Measurements from ENCODE around the gene PFDN6. TPM values are rescaled to one million over a fixed set of nuclear protein-coding genes. Genes with fewer than 3 reads are reported as not detected.
A peak's percentile ranks its signal among the peaks of the same experiment; 100 is the strongest.

The PFDN6 gene
- polyA plus RNA-seq, 3 donors from 2014 or later = 25.7 to 55.6 (median 49.2) TPM

- no peak for DNase-seq
- H3K9me3 Mint-ChIP-seq = no peaks in the 10 kb centered on the region
- H3K36me3 Mint-ChIP-seq = peaks cover 4 to 33% (median 18%) of the 10 kb centered on the region in 3 donors
Observed at GRCh38 chr6:33319939-33320314, 30.5 kb downstream of the PFDN6 start.

DNA sequence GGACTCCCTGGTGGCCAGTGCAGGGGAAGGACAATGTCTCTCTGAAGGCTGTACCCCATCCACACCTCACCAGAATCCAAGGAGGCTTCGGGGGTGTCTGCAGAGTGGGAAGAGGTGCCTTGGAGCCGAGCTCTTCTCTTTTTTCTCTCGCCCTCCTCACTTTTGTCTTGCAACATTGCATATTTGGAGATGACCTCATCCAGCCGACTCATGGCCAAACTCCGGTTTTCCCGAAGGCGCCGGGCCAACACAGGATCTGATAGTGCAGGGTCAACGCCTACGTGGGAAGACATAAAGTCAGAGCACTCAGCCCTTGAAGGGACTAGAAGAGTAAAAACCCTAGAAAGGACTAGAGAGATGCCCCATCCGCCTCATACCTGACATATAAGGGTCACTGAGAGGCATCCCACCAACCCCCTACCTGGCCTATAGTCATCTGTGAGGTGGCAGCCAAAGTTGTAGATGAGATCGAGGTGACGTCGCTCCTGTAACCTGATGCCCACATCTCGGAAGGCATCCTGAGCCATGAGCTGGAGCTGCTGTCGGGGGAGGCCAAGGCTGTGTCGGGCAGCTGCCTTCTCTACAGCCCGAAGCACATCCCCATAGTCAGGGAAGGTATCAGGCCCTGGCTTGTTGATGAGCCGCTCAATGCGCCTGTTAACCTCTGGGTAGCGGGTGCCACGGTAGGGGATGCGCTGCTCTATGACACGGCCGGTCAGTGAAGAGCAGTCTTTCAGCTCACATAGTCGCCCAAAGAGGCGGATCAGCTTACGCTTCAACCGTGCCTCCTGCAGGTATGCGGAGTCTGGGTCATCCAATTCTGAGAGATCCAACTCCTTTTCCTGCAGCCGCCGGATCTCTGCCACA is 31.1 kb downstream of the PFDN6 start:
- H3K27ac Mint-ChIP-seq = peak overlapping the region; percentile 75 to 99 (median 89)
- H3K36me3 Mint-ChIP-seq = peaks cover 4 to 33% (median 18%) of the 10 kb centered on the region in 3 donors
- DNase-seq = no peak
- no peaks in the 10 kb centered on the region for H3K9me3 Mint-ChIP-seq
- H3K4me1 Mint-ChIP-seq = peaks cover 79 to 85% of the 10 kb centered on the region in 2 donors
- peak overlapping the region; percentile 64 to 98 (median 97) for H3K4me3 Mint-ChIP-seq
- H3K27me3 Mint-ChIP-seq (ENCODE audit: low read depth in 3 of 3) = peaks cover 7 to 22% (median 10%) of the 10 kb centered on the region in 3 donors

More at GRCh38 chr6:33319939-33320314, 30.5 kb downstream of the PFDN6 start:
- Mint-ChIP-seq H3K4me1 (peaks cover 86 to 92% of the 10 kb centered on the region in 2 donors), H3K27me3 (ENCODE audit: low read depth in 3 of 3) (peaks cover 7 to 22% (median 12%) of the 10 kb centered on the region in 3 donors), H3K4me3 (peak overlapping the region in 4 of 5 donors; percentile 53 to 98 (median 84)), H3K27ac (peak overlapping the region; percentile 36 to 99 (median 73))

DNA sequence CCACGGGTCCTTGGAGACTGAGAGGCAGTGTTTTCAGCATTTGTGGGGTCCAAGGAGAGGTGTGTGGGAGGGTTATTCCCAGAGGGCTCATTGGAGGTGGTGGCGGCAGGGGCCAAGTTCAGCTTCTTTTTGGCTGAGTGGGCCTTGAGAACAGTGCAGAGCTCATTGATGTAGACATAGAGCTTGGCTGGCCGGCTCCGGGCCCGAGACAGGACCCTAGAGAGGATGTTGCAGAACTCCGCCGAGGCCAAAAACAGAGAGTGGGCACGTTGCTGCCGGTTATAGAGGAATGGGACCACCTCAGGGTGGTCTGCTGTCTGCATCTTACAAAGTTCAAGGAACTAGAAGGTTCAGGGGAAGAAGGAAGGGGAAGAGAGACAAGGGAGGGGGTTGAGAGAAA is 31.8 kb downstream of the PFDN6 start:
- no peak for DNase-seq
- peaks cover 7 to 22% (median 8%) of the 10 kb centered on the region in 3 donors for H3K27me3 Mint-ChIP-seq (ENCODE audit: low read depth in 3 of 3)
- H3K4me1 Mint-ChIP-seq = peaks cover 73 to 83% of the 10 kb centered on the region in 2 donors
- peak overlapping the region; percentile 72 to 96 (median 84) for H3K27ac Mint-ChIP-seq
- H3K4me3 Mint-ChIP-seq = peak overlapping the region; percentile 64 to 98 (median 97)
- H3K9me3 Mint-ChIP-seq = no peaks in the 10 kb centered on the region
- peaks cover 4 to 33% (median 18%) of the 10 kb centered on the region in 3 donors for H3K36me3 Mint-ChIP-seq

GRCh38 chr6:33323623-33323948 is 34.2 kb downstream of the PFDN6 start:
- Mint-ChIP-seq H3K9me3 (no peaks in the 10 kb centered on the region), H3K36me3 (peaks cover 2 to 28% (median 17%) of the 10 kb centered on the region in 3 donors), H3K4me1 (peaks cover 55 to 60% of the 10 kb centered on the region in 2 donors), H3K4me3 (peak overlapping the region; percentile 91 to 100 (median 98)), H3K27ac (peak overlapping the region; percentile 82 to 98 (median 96)), H3K27me3 (ENCODE audit: low read depth in 3 of 3) (peaks cover 3 to 15% (median 4%) of the 10 kb centered on the region in 3 donors)
- no peak for DNase-seq

DNA sequence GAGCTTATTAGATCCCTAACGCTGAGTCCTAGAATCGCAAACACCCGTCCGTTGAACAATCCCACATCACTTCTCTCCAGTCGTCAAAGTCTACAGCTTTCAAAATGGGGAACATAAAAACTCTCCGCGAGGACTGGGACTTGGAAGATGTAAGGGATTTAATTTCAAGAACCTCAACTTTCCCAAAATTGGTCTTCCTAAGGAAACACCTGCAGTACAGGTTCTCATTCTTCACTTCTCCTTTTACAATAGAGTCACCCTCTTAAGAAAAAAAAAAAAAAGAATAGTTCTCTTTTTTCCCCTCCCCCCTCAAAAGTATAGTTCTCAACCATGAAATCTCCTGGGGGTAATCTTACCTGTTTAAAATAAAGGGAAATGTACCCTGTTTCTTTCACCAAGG is 34.7 kb downstream of the PFDN6 start:
- peaks cover 49 to 54% of the 10 kb centered on the region in 2 donors for H3K4me1 Mint-ChIP-seq
- DNase-seq = no peak

GRCh38 chr6:33329058-33329457 is 39.7 kb downstream of the PFDN6 start:
- H3K4me3 Mint-ChIP-seq = no peak overlapping the region
- H3K36me3 Mint-ChIP-seq = no peaks in the 10 kb centered on the region
- no peaks in the 10 kb centered on the region for H3K9me3 Mint-ChIP-seq
- no peak overlapping the region for H3K27ac Mint-ChIP-seq
- peaks cover 0 to 2% (median 2%) of the 10 kb centered on the region in 3 donors for H3K27me3 Mint-ChIP-seq (ENCODE audit: low read depth in 3 of 3)
- no peak for DNase-seq
- H3K4me1 Mint-ChIP-seq = peaks cover 6 to 7% of the 10 kb centered on the region in 2 donors

More for the DNA sequence above, 34.7 kb downstream of the PFDN6 start:
- Mint-ChIP-seq H3K9me3 (no peaks in the 10 kb centered on the region), H3K27ac (peak overlapping the region; percentile 82 to 98 (median 96)), H3K36me3 (peaks cover 0 to 25% (median 14%) of the 10 kb centered on the region in 3 donors), H3K4me3 (peak overlapping the region; percentile 91 to 100 (median 98)), H3K27me3 (ENCODE audit: low read depth in 3 of 3) (peaks cover 3 to 13% (median 4%) of the 10 kb centered on the region in 3 donors)

- DNase-seq = no peak
- Mint-ChIP-seq H3K27me3 (ENCODE audit: low read depth in 3 of 3) (peaks cover 0 to 2% (median 2%) of the 10 kb centered on the region in 3 donors), H3K36me3 (no peaks in the 10 kb centered on the region), H3K4me3 (no peak overlapping the region), H3K27ac (no peak overlapping the region), H3K4me1 (peaks cover 5% of the 10 kb centered on the region in 2 donors), H3K9me3 (no peaks in the 10 kb centered on the region)
Observed at GRCh38 chr6:33330736-33331135, 41.3 kb downstream of the PFDN6 start.

- H3K9me3 Mint-ChIP-seq = no peaks in the 10 kb centered on the region
- H3K36me3 Mint-ChIP-seq = no peaks in the 10 kb centered on the region
- H3K4me3 Mint-ChIP-seq = no peak overlapping the region
- no peak for DNase-seq
- peaks cover 0 to 2% (median 2%) of the 10 kb centered on the region in 3 donors for H3K27me3 Mint-ChIP-seq (ENCODE audit: low read depth in 3 of 3)
- no peak overlapping the region for H3K27ac Mint-ChIP-seq
- peaks cover 5% of the 10 kb centered on the region in 2 donors for H3K4me1 Mint-ChIP-seq
Observed at GRCh38 chr6:33333666-33334065, 44.3 kb downstream of the PFDN6 start.

DNA sequence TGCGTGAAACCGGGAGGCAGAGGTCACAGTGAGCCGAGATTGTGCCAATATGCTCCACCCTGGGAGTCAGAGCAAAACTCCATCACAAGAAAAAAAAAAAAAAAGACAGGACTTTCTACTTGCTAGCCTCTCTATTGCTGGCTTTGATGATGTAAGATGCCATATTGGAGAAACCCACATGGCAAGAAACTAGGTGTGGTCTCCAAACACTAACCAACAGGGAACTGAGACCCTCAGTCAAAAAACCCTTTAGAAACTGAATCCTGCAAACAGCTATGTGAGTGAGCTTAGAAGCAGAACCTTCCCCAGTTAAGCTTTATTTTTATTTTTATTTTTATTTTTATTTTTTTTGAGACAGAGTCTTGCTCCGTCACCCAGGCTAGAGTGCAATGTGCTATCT is 46.5 kb downstream of the PFDN6 start:
- peaks cover 0 to 2% (median 2%) of the 10 kb centered on the region in 3 donors for H3K27me3 Mint-ChIP-seq (ENCODE audit: low read depth in 3 of 3)
- H3K36me3 Mint-ChIP-seq = no peaks in the 10 kb centered on the region

GRCh38 chr6:33336495-33336894 is 47.1 kb downstream of the PFDN6 start:
- peaks cover 13 to 14% of the 10 kb centered on the region in 2 donors for H3K4me1 Mint-ChIP-seq
- H3K9me3 Mint-ChIP-seq = no peaks in the 10 kb centered on the region
- H3K27ac Mint-ChIP-seq = no peak overlapping the region

More for the DNA sequence above, 46.5 kb downstream of the PFDN6 start:
- Mint-ChIP-seq H3K9me3 (no peaks in the 10 kb centered on the region), H3K4me1 (peaks cover 13 to 14% of the 10 kb centered on the region in 2 donors), H3K4me3 (no peak overlapping the region), H3K27ac (no peak overlapping the region)
- DNase-seq = no peak

GRCh38 chr6:33339193-33339592 is 49.8 kb downstream of the PFDN6 start:
- no peaks in the 10 kb centered on the region for H3K36me3 Mint-ChIP-seq
- no peaks in the 10 kb centered on the region for H3K9me3 Mint-ChIP-seq
- H3K4me1 Mint-ChIP-seq = peaks cover 25 to 30% of the 10 kb centered on the region in 2 donors
- no peak overlapping the region for H3K4me3 Mint-ChIP-seq
- peak overlapping the region in 2 of 6 donors; percentile 13 to 26 for H3K27ac Mint-ChIP-seq
- DNase-seq = no peak
- peaks cover 5 to 9% (median 7%) of the 10 kb centered on the region in 3 donors for H3K27me3 Mint-ChIP-seq (ENCODE audit: low read depth in 3 of 3)

More at GRCh38 chr6:33336495-33336894, 47.1 kb downstream of the PFDN6 start:
- Mint-ChIP-seq H3K27me3 (ENCODE audit: low read depth in 3 of 3) (peaks cover 0 to 2% (median 0%) of the 10 kb centered on the region in 3 donors), H3K36me3 (no peaks in the 10 kb centered on the region), H3K4me3 (no peak overlapping the region)
- no peak for DNase-seq

Measured in immature natural killer cell (primary cell).